Measurements from ENCODE around the gene CFDP1. TPM values are rescaled to one million over a fixed set of nuclear protein-coding genes. Genes with fewer than 3 reads are reported as not detected.
A peak's percentile ranks its signal among the peaks of the same experiment; 100 is the strongest.

Gene CFDP1
- total RNA-seq, 2 donors from 2014 or later: 79.8 to 117 TPM

- ATAC-seq (peak; percentile 65), DNase-seq (no peak)
- intact Hi-C loops (cut with DNase I, micrococcal nuclease): no loop called here
These were observed 91.6 kb downstream of the CFDP1 start for GRCh38 chr16:75341564-75342307.

DNA sequence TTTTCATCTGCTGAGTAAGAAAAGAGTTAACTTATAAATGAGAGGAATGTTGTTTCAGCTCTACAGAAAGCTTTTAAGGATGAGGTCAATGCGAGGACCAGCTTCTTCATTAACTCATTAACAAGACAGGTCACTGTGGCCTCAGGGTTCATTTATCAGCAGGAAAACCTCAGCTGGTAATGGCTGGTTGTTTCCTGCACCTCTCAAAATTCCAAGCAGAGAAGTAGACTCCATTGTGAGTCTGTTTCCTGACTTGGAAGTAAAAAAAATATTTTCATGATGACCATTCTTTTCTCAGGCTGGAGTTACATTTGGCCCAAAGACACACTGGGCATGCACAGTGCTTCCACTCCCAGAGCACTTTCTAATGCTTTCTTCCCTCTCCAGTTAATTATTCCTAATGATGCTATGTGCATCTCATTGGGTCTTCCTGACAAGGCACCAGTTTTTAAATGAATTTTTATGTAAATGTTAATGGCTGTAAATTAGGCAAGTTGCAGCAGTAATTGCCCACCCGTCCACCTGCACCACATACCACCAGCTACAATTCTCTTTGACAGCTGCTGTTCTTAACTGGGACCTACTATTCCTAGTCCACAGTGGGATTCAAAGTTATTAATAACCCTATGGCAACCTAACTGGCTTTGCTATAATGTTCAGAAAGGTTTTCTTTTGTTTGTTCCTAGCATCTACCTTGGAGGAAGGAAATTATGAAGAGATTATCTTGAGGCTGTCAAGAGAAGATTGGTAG is 92.4 kb downstream of the CFDP1 start:
- DNase-seq (no peak), ATAC-seq (no peak)
- intact Hi-C loops (cut with DNase I, micrococcal nuclease): no loop called here

DNA sequence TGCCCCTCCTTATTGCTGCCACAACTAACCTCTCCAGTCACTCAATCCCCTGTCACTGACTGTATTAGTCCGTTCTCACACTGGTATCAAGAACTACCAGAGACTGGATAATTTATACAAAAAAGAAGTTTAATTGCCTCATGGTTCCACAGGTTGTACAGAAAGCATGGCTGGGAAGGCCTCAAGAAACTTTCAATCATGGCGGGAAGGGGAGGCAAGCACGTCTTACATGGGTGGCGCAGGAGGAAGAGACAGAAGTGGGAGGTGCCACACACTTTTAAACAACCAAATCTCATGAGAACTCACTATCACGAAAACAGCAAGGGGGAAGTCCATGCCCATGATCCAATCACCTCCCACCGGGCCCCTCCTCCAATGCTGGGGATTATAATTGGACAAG is 95.9 kb downstream of the CFDP1 start:
- intact Hi-C loops (cut with DNase I, micrococcal nuclease): no loop called here
- no peak for DNase-seq
- no peak for ATAC-seq

GRCh38 chr16:75336521-75336920 is 96.8 kb downstream of the CFDP1 start:
- no peak for ATAC-seq
- DNase-seq: no peak
- intact Hi-C loops (cut with DNase I, micrococcal nuclease): no loop called here

DNA sequence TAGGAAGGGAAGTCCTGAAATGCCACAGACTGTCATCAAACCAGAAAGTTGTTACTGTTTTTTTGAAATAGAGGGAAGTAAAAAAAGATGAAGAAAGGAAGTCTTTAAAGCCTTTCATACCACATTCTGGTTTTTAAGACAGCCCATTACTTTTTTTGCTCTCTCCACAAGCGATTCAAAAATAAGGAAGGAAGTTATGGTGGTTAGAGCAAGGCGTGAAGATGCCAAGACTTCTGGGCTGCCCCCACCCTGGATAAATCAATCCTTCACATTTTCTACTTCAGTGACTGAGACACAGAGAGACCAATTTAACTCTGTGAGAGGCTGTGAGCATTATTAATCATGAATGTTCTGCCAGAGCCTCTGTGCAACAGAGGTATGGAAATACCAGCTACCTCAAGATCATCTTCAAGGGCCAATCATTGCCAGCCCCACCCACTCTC is 99.6 kb downstream of the CFDP1 start:
- intact Hi-C loops (cut with DNase I, micrococcal nuclease): no loop called here
- no peak for DNase-seq
- no peak for ATAC-seq

DNA sequence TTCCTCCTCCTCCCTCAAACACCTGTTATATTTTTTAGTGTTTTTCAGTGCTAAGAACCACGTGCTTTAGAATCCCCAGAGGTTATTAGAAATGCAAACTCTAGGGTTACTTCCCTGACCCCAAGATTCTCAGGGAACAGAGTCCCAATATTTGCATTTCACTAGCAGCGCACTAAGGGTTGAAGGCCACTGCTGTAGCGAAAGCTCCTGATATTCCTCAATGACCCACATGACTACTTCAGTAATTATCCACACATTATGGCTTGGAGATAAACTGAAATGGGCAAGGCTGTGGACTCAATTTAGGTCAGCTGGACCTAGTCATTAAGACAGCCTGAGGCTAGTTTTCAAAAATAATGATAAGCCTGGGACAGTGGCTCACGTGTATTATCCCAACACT is 103.4 kb downstream of the CFDP1 start:
- intact Hi-C loops (cut with DNase I, micrococcal nuclease): no loop called here
- no peak for DNase-seq
- no peak for ATAC-seq

- intact Hi-C loops (cut with DNase I, micrococcal nuclease): no loop called here
- DNase-seq: no peak
- no peak for ATAC-seq
These were observed 107.0 kb downstream of the CFDP1 start for GRCh38 chr16:75326333-75326732.

DNA sequence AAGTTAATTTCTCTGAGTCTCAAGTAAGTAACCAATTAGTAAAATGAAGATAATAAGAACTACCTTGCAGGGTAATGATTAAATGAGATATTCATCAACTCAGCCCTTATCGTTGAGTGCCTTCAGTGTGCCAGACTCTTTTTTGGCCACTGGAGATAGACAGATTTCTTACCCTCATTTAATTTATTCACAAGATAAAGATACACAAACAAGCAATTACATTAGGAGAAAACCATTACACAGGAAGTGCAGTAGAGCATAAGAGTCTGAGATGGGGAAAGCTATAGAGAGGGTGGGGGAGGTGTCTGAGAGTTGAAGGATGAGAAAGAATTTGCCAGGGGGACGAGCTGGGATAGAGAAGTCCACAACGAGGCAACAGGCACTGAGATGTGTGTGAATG is 109.4 kb downstream of the CFDP1 start:
- no peak for ATAC-seq
- intact Hi-C loops (cut with DNase I, micrococcal nuclease): no loop called here
- no peak for DNase-seq

- no peak for DNase-seq
- no peak for ATAC-seq
- intact Hi-C loops (cut with DNase I, micrococcal nuclease): no loop called here
These were observed 110.1 kb downstream of the CFDP1 start for GRCh38 chr16:75323198-75323597.

- DNase-seq: no peak
- intact Hi-C loops (cut with DNase I, micrococcal nuclease): no loop called here
These were observed 110.6 kb downstream of the CFDP1 start for GRCh38 chr16:75322740-75323139.

DNA sequence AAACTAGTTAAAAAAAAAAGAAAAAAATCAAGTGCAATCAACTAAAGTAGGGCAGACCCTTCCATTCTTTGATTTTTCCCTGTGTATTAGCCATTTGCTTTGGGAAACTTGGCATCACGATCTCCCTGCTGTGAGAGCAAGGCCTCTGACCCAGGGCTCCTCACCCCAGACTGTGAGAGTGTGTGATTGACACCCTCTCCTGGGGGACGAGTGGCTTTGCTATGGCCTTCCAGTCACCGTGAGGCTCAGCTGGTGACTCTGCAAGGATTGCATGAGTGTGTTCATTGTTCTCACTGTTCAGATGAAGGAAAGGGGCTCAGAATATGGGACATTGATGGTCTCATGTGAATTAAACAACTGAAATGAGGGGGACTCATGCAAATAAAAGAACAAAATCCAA is 112.9 kb downstream of the CFDP1 start:
- ATAC-seq: peak; percentile 25

More at GRCh38 chr16:75322740-75323139, 110.6 kb downstream of the CFDP1 start:
- peak; percentile 34 for ATAC-seq

GRCh38 chr16:75319513-75320411 is 113.5 kb downstream of the CFDP1 start:
- ATAC-seq (no peak), DNase-seq (no peak)
- intact Hi-C loops (cut with DNase I, micrococcal nuclease): no loop called here

More for the DNA sequence above, 112.9 kb downstream of the CFDP1 start:
- no peak for DNase-seq
- intact Hi-C loops (cut with DNase I, micrococcal nuclease): no loop called here

- intact Hi-C loops (cut with DNase I, micrococcal nuclease): no loop called here
- ATAC-seq (no peak), DNase-seq (no peak)
These were observed 114.6 kb downstream of the CFDP1 start for GRCh38 chr16:75318737-75319136.

DNA sequence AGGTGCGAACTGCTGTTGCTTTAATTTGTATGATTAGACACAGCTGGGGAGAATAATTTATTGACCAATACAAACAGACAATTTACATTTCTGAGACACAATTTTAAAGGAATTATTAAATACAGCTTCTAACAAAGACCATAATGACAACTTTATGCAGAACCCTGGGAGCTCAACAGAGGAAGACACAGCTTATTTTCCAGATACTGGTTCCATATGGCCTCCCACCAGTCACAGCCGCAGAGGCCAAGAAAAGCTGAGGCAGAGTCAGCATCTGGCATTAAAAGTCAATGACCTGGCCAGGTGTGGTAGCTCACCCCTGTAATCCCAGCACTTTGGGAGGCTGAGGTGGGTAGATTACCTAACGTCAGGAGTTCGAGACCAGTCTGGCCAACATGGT is 115.8 kb downstream of the CFDP1 start:
- no peak for DNase-seq
- intact Hi-C loops (cut with DNase I, micrococcal nuclease): no loop called here
- no peak for ATAC-seq

DNA sequence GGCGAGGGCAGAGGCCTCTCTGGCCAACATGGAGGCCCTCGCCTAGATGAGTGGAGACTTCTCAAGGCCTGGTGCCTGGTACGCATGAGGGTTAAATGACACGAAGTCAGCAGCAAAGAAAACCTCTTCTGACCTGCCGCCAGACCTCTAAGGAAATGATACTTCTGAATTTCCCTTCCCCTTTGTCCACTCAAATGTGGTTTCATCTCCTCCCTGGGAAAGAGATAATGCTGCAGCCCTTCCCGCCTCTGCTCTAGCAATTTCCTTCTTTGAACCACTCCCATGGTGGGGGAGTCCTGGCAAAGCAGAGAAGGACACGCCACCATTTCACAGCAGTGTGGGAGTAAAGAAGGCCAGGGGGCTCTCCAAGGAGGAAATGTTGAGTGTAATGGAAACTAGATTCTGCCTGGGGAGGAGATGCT is 116.2 kb downstream of the CFDP1 start:
- peak; percentile 26 for ATAC-seq
- DNase-seq: no peak
- intact Hi-C loops (cut with DNase I, micrococcal nuclease): no loop called here

DNA sequence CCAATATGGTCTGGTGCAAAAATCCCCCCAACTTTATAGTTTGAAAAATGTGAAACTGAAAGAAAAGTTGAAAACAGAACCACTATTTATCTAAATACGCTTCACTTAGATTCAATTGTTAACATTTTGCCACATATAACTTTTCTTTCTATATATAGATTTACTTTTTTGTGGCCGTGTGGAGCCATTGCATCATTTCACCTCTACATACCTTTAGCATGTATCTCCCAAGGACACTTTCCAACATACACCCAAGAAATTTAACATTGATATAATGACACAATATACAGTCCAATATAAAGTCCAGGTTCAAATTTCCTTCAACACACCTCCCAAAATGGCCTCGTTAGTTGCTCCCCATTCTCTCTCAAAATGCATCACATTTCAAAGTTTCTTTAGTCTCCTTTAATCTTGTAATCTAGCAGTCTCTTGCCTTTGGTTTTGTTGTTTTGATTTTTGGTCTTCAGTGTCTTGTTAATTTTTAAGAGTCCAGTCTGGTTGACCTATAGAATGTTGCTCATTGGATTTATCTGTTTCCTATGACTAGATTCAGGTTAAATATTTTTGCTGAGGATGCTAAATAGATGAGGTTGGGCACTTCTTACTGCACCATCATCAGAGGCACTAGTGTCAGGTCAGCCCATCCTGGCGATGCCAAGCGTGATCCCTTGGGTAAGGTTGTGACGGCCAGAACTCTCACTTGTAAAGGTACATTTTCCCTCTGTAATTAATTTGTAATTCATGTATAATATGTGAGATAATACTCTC is 117.6 kb downstream of the CFDP1 start:
- no peak for DNase-seq
- ATAC-seq: no peak
- intact Hi-C loops (cut with DNase I, micrococcal nuclease): no loop called here

DNA sequence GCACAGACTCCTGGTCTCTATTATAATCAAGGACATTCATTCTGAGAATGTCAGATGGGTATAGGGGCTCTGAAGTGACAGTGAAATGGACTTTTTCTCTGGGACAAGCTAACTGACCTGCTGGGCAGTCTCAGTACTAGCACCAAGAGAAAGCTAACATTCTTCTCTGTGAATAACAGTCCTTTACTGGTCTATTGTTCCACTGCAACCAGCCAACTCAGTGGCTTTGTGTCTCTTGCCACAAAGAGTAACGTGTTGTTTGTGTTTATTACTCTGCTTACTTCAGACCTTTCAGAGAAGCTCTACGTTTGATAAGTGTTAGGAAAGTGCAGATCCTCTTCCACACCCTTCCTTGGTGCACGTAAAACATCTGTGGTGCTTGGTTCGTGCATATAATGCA is 120.4 kb downstream of the CFDP1 start:
- no peak for DNase-seq
- no peak for ATAC-seq
- intact Hi-C loops (cut with DNase I, micrococcal nuclease): no loop called here

DNA sequence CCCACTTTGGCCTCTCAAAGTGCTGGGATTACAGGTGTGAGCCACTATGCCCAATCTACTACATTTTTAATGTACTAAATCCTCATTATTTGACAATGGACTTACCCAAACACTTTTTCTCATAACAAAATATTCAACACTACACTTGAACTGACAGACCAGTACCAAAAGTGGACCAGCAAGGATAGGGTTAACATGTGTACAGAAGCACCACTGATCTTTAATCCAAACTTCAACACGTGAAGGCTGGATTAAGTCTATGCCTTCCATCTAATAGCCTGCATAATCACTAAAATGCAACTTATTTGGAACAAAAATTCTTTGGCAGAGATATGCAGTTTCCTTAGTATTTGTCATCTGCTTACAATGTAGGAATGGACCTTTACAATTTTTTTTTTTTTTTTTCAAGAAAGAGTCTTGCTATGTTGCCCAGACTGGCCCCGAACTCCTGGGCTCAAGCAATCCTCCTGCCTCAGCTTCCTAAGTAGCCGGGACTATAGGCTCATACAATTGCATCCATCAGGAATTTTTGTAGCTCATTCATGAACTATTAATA is 121.8 kb downstream of the CFDP1 start:
- ATAC-seq: no peak
- DNase-seq: no peak
- intact Hi-C loops (cut with DNase I, micrococcal nuclease): no loop called here
